GM23338 (cell line): ENCODE data around the gene TMEM8B. TPM values are rescaled to one million over a fixed set of nuclear protein-coding genes. Genes with fewer than 3 reads are reported as not detected.
A peak's percentile ranks its signal among the peaks of the same experiment; 100 is the strongest.

Experiments used
- ATAC-seq: fragments of 200-7000 bp; cut with Tn5 transposase; 3 replicates; pipeline ENCODE4 v1.9.1; 2020
- DNase-seq: peaks from one replicate; pipeline ENCODE4 v3.0.0-alpha.2; 2015; ENCODE audit warnings: low spot score
- H2AFZ ChIP-seq: fragments of 200-600 bp; sonication (generic); 2 replicates; pipeline ENCODE4 v1.8.0; 2016; ENCODE audit warnings: antibody characterized with exemption, mild to moderate bottlenecking, moderate library complexity
- H3F3A ChIP-seq: fragments of 200-600 bp; sonication (generic); replicated peaks from 2 replicates; pipeline ENCODE4 v1.8.0; 2017; ENCODE audit warnings: antibody characterized with exemption, mixed run types, low read depth
- H3K27ac ChIP-seq: fragments of 200-600 bp; sonication (generic); 2 replicates; pipeline ENCODE4 v1.6.1; 2016; ENCODE audit warnings: low read depth
- H3K27me3 ChIP-seq: fragments of 200-600 bp; sonication (generic); 2 replicates; pipeline ENCODE4 v1.8.0; 2016; ENCODE audit warnings: mild to moderate bottlenecking, mixed run types, moderate library complexity; ENCODE audit not compliant: insufficient read depth
- H3K36me3 ChIP-seq: fragments of 200-600 bp; sonication (generic); 2 replicates; pipeline ENCODE4 v1.8.0; 2016; ENCODE audit warnings: mild to moderate bottlenecking; ENCODE audit not compliant: insufficient read depth
- H3K4me1 ChIP-seq: fragments of 200-600 bp; sonication (generic); 2 replicates; pipeline ENCODE4 v1.8.0; 2016; ENCODE audit warnings: mild to moderate bottlenecking, moderate library complexity; ENCODE audit not compliant: insufficient read depth
- H3K4me2 ChIP-seq: fragments of 200-600 bp; sonication (generic); 2 replicates; pipeline ENCODE4 v1.7.1; 2017; ENCODE audit warnings: mixed run types
- H3K4me3 ChIP-seq: fragments of 200-600 bp; sonication (generic); 2 replicates; pipeline ENCODE4 v1.6.1; 2016; ENCODE audit warnings: mixed run types
- H3K79me2 ChIP-seq: fragments of 200-600 bp; sonication (generic); replicated peaks from 2 replicates; pipeline ENCODE4 v1.8.0; 2017; ENCODE audit warnings: mild to moderate bottlenecking; ENCODE audit not compliant: insufficient read depth
- H3K9me2 ChIP-seq: fragments of 200-600 bp; sonication (generic); 2 replicates; pipeline ENCODE4 v1.8.0; 2017; ENCODE audit not compliant: insufficient read depth
- H4K20me1 ChIP-seq: fragments of 200-600 bp; sonication (generic); replicated peaks from 2 replicates; pipeline ENCODE4 v1.8.0; 2017; ENCODE audit warnings: mild to moderate bottlenecking; ENCODE audit not compliant: insufficient read depth
- H3K27ac Mint-ChIP-seq: 2 replicates; pipeline ENCODE4 v1.8.0; 2020; ENCODE audit warnings: inconsistent platforms, mild to moderate bottlenecking, moderate library complexity, mixed read lengths
- H3K27me3 Mint-ChIP-seq: 3 replicates; pipeline ENCODE4 v1.8.0; 2022; ENCODE audit warnings: low read depth, mild to moderate bottlenecking, moderate library complexity, mixed read lengths, inconsistent platforms; ENCODE audit not compliant: insufficient read depth, poor library complexity
- H3K36me3 Mint-ChIP-seq: 3 replicates; pipeline ENCODE4 v1.8.0; 2021; ENCODE audit warnings: low read depth, mild to moderate bottlenecking, inconsistent platforms, moderate library complexity, mixed read lengths
- H3K4me1 Mint-ChIP-seq: 3 replicates; pipeline ENCODE4 v1.8.0; 2020; ENCODE audit warnings: mild to moderate bottlenecking, inconsistent platforms, mixed read lengths
- H3K4me3 Mint-ChIP-seq: 3 replicates; pipeline ENCODE4 v1.8.0; 2021; ENCODE audit warnings: moderate library complexity, mild to moderate bottlenecking, inconsistent platforms, mixed read lengths
- H3K9me3 Mint-ChIP-seq: 3 replicates; pipeline ENCODE4 v1.8.0; 2020; ENCODE audit warnings: moderate library complexity, mild to moderate bottlenecking, inconsistent platforms, mixed read lengths
- CREB1 ChIP-seq: fragments of 250-450 bp; sonication (Bioruptor Pico); IDR thresholded peaks from 2 replicates; pipeline ENCODE4 v1.5.0; 2020; ENCODE audit warnings: low read depth, mild to moderate bottlenecking, moderate library complexity
- CTCF ChIP-seq, 2 experiments: fragments of 200-600 bp in 1 of 2; sonication (generic) in 1 of 2; conservative IDR thresholded peaks; 2 replicates each; pipeline versions ENCODE4 v1.5.1 to v1.6.1; 2016 to 2017; ENCODE audit warnings: antibody characterized with exemption in 2 of 2, low read depth in 2 of 2, mild to moderate bottlenecking in 2 of 2, moderate library complexity in 1 of 2
- ETS1 ChIP-seq: IDR thresholded peaks from 2 replicates; pipeline ENCODE4 v1.6.1; 2016; ENCODE audit warnings: antibody characterized with exemption
- EZH2 ChIP-seq: fragments of 200-600 bp; sonication (generic); IDR thresholded peaks from one replicate; pipeline ENCODE4 v1.8.0; 2017; ENCODE audit warnings: antibody characterized with exemption, mild to moderate bottlenecking, low read depth; ENCODE audit not compliant: unreplicated experiment
- EZH2phosphoT487 ChIP-seq: fragments of 200-600 bp; sonication (generic); IDR thresholded peaks from one replicate; pipeline ENCODE4 v1.8.1; 2018; ENCODE audit warnings: antibody characterized with exemption; ENCODE audit not compliant: unreplicated experiment
- JUNB ChIP-seq: IDR thresholded peaks from one replicate; pipeline ENCODE4 v1.6.1; 2016; ENCODE audit warnings: antibody characterized with exemption; ENCODE audit not compliant: unreplicated experiment
- NANOG ChIP-seq: IDR thresholded peaks from 2 replicates; pipeline ENCODE4 v1.6.1; 2016; ENCODE audit warnings: antibody characterized with exemption, borderline replicate concordance
- POLR2AphosphoS5 ChIP-seq: IDR thresholded peaks from 2 replicates; pipeline ENCODE4 v1.6.1; 2016; ENCODE audit warnings: antibody characterized with exemption, low read depth
- REST ChIP-seq: IDR thresholded peaks from one replicate; pipeline ENCODE4 v1.6.1; 2018; ENCODE audit warnings: antibody characterized with exemption; ENCODE audit not compliant: unreplicated experiment
- STAT1 ChIP-seq: IDR thresholded peaks from one replicate; pipeline ENCODE4 v1.6.1; 2016; ENCODE audit warnings: antibody characterized with exemption; ENCODE audit not compliant: unreplicated experiment
- ZNF114 ChIP-seq: fragments of 250-450 bp; sonication (Bioruptor Pico); IDR thresholded peaks from 2 replicates; pipeline ENCODE4 v1.5.0; 2020; ENCODE audit warnings: mild to moderate bottlenecking, moderate library complexity
- ZNF331 ChIP-seq: fragments of 250-450 bp; sonication (Bioruptor Pico); IDR thresholded peaks from 2 replicates; pipeline ENCODE4 v1.5.0; 2020; ENCODE audit warnings: low read depth, mild to moderate bottlenecking, moderate library complexity
- ZNF462 ChIP-seq: fragments of 250-450 bp; sonication (Bioruptor Pico); IDR thresholded peaks from 2 replicates; pipeline ENCODE4 v1.5.0; 2020; ENCODE audit warnings: mild to moderate bottlenecking, moderate library complexity
- polyA plus RNA-seq: library from polyadenylated mRNA; unstranded; fragments of >200 nt; fragmentation: Nextera tagmentation; extraction: Ambion mirVana; gene quantifications from 2 replicates; pipeline ENCODE4 v1.2.1, GENCODE V29; 2016
- total RNA-seq: library from RNA; depleted of rRNA; stranded (reverse); fragments of >200 nt; shearing (Covaris generic); gene quantifications from 2 replicates; pipeline ENCODE4 v1.2.3, GENCODE V29; 2014

The TMEM8B gene
- total and polyA plus RNA-seq, 2 experiments from 2014 or later = 4.2 to 5.5 TPM

GRCh38 chr9:35844628-35845270 is 15.7 kb downstream of the TMEM8B start:
- Mint-ChIP-seq H3K36me3 (peaks cover 3% of the 10 kb centered on the region; the same call in 2 of the 3 replicates), H3K27ac (peak overlapping the region; percentile 28), H3K4me3 (peak overlapping the region; percentile 77), H3K27me3 (peaks cover 12% of the 10 kb centered on the region), H3K9me3 (no peaks in the 10 kb centered on the region), H3K4me1 (peaks cover 33% of the 10 kb centered on the region)
- ATAC-seq (peak; percentile 24), DNase-seq (peak; percentile 64)
- 0 out of 2 replicates have a peak, but pooled peaks cover 4% of the 10 kb centered on the region for H3K9me2 ChIP-seq
- TF ChIP-seq JUNB (no peak), ZNF462 (CRISPR knock-in tag) (no peak), ETS1 (no peak), POLR2AphosphoS5 (0 out of 2 replicates have a peak, but pooled peaks have one; percentile 24), NANOG (peak; percentile 52; the same call in 1 of the 2 replicates), ZNF331 (CRISPR knock-in tag) (no peak), EZH2 (no peak), CREB1 (CRISPR knock-in tag) (peak; percentile 65), ZNF114 (CRISPR knock-in tag) (no peak), EZH2phosphoT487 (no peak), CTCF (conservative IDR thresholded peaks at IDR 0.05; ENCODE audit: low read depth in 2 of 2) (no peak), REST (no peak), STAT1 (no peak)
- H2AFZ ChIP-seq = no peak overlapping the region
- no peaks in the 10 kb centered on the region for H3K79me2 ChIP-seq
- H3K27ac ChIP-seq = peak overlapping the region; percentile 75
- H3K4me1 ChIP-seq = peaks cover 31% of the 10 kb centered on the region
- H3K4me2 ChIP-seq = peak overlapping the region; percentile 84
- no peaks in the 10 kb centered on the region for H4K20me1 ChIP-seq
- H3K36me3 ChIP-seq = no peaks in the 10 kb centered on the region
- no peaks in the 10 kb centered on the region; the same call in 1 of the 2 replicates for H3F3A ChIP-seq
- H3K27me3 ChIP-seq = peaks cover 10% of the 10 kb centered on the region; the same call in 1 of the 2 replicates
- H3K4me3 ChIP-seq = peak overlapping the region; percentile 80
